HCT116 (cell line): ENCODE results near the gene FOXO6. TPM values are rescaled to one million over a fixed set of nuclear protein-coding genes. Genes with fewer than 3 reads are reported as not detected.

ENCODE experiments used
- ATAC-seq: fragments of 200-7000 bp; cut with Tn5 transposase; 2 replicates; pipeline ENCODE4 v1.9.1; 2020; ENCODE audit warnings: mild to moderate bottlenecking, moderate library complexity
- BruUV-seq: library from RNA; stranded (reverse); fragments of 400-500 nt; replicated peaks from 2 replicates; lab custom pipeline; 2021; lab: Mats Ljungman, UMichigan
- CTCF ChIA-PET: fragments of 300-600 bp; sonication (Branson Sonifier 250); formaldehyde crosslinking; loops from one replicate; lab custom pipeline; 2021; ENCODE audit warnings: antibody characterized with exemption; lab: Charles Lee
- POLR2A ChIA-PET: fragments of 300-600, 350-600 bp; sonication (Branson Sonifier 250); formaldehyde crosslinking; loops from one replicate; lab custom pipeline; 2021; ENCODE audit warnings: antibody characterized with exemption; lab: Charles Lee
- RAD21 ChIA-PET, 2 experiments: fragments of 300-600 bp; sonication (Branson Sonifier 250); formaldehyde crosslinking; loops; one replicate each; lab custom pipeline; 2023; ENCODE audit warnings: low total read pairs in 2 of 2; ENCODE audit not compliant: uncharacterized antibody in 2 of 2, unreplicated experiment in 2 of 2, low non-redundant PET in 1 of 2; lab: Charles Lee
- DNase-seq: peaks from one replicate; pipeline ENCODE4 v3.0.0-alpha.2; 2010; ENCODE audit warnings: low read depth, low spot score
- H2AFZ ChIP-seq: fragments of 200-600 bp; shearing (Covaris generic), sonication (generic); 2 replicates; pipeline ENCODE4 v1.6.1; 2017; ENCODE audit warnings: low read depth, mixed run types, mixed read lengths, antibody characterized with exemption, low read length; ENCODE audit not compliant: poor library complexity, severe bottlenecking
- H3K27ac ChIP-seq: 2 replicates; pipeline ENCODE4 v1.5.1; 2012; ENCODE audit warnings: low read depth, low read length
- H3K27me3 ChIP-seq: fragments of 200-600 bp; sonication (generic); 2 replicates; pipeline ENCODE4 v1.6.1; 2016; ENCODE audit warnings: mixed run types, low read length, mixed read lengths; ENCODE audit not compliant: insufficient read depth
- H3K36me3 ChIP-seq, 2 experiments: fragments of 200-500 bp in 1 of 2; fragments of 200-600 bp in 1 of 2; sonication (Bioruptor generic) in 1 of 2; sonication (generic) in 1 of 2; 2 replicates each; pipeline versions ENCODE4 v1.5.1 to v1.6.1; 2014 to 2016; ENCODE audit warnings: low read length in 2 of 2, inconsistent platforms in 1 of 2, mixed read lengths in 1 of 2, mixed run types in 1 of 2; ENCODE audit not compliant: insufficient read depth in 2 of 2, control insufficient read depth in 1 of 2
- H3K4me1 ChIP-seq, 2 experiments: fragments of 200-600 bp in 1 of 2; sonication (generic) in 1 of 2; 2 replicates each; pipeline versions ENCODE4 v1.5.1 to v1.6.1; 2012 to 2017; ENCODE audit warnings: low read length in 2 of 2, inconsistent platforms in 1 of 2, mild to moderate bottlenecking in 1 of 2, mixed read lengths in 1 of 2, mixed run types in 1 of 2, moderate library complexity in 1 of 2; ENCODE audit not compliant: insufficient read depth in 2 of 2, control insufficient read depth in 1 of 2
- H3K4me2 ChIP-seq: fragments of 200-600 bp; sonication (generic); 2 replicates; pipeline ENCODE4 v1.6.1; 2017; ENCODE audit warnings: mixed run types, low read length, mixed read lengths
- H3K4me3 ChIP-seq, 2 experiments: fragments of 200-600 bp in 1 of 2; sonication (generic) in 1 of 2; replicated peaks in 1 of 2; 2 replicates each; pipeline ENCODE4 v1.5.1; 2011 to 2016; ENCODE audit warnings: low read length in 2 of 2, control low read depth in 1 of 2, low read depth in 1 of 2, mild to moderate bottlenecking in 1 of 2, mixed read lengths in 1 of 2, mixed run types in 1 of 2
- H3K79me2 ChIP-seq: fragments of 200-600 bp; sonication (generic); 2 replicates; pipeline ENCODE4 v1.6.1; 2017; ENCODE audit warnings: mild to moderate bottlenecking, mixed run types, low read length, moderate library complexity, mixed read lengths; ENCODE audit not compliant: insufficient read depth
- H3K9ac ChIP-seq: fragments of 200-600 bp; sonication (generic); 2 replicates; pipeline ENCODE4 v1.6.1; 2016; ENCODE audit warnings: low read length, mixed read lengths
- H3K9me2 ChIP-seq: fragments of 200-600 bp; sonication (generic), shearing (Covaris generic); 2 replicates; pipeline ENCODE4 v1.6.1; 2017; ENCODE audit warnings: mixed run types, mild to moderate bottlenecking, moderate library complexity; ENCODE audit not compliant: insufficient read depth
- H3K9me3 ChIP-seq, 2 experiments: fragments of 200-500 bp in 1 of 2; fragments of 200-600 bp in 1 of 2; sonication (Bioruptor generic) in 1 of 2; sonication (generic) in 1 of 2; 2 replicates each; pipeline ENCODE4 v1.6.1; 2014 to 2017; ENCODE audit warnings: low read length in 2 of 2, mixed read lengths in 2 of 2, inconsistent platforms in 1 of 2, low read depth in 1 of 2, mild to moderate bottlenecking in 1 of 2, mixed run types in 1 of 2, moderate library complexity in 1 of 2; ENCODE audit not compliant: control insufficient read depth in 1 of 2, insufficient read depth in 1 of 2
- H4K20me1 ChIP-seq: fragments of 200-600 bp; sonication (generic), shearing (Covaris generic); 2 replicates; pipeline ENCODE4 v1.6.1; 2017; ENCODE audit warnings: mixed run types, mild to moderate bottlenecking, moderate library complexity; ENCODE audit not compliant: insufficient read depth
- CEBPB ChIP-seq: IDR thresholded peaks from 2 replicates; pipeline ENCODE4 v1.6.1; 2012; ENCODE audit warnings: low read depth
- ELF1 ChIP-seq: IDR thresholded peaks from 2 replicates; pipeline ENCODE4 v1.6.1; 2012; ENCODE audit warnings: low read depth, borderline replicate concordance
- EZH2phosphoT487 ChIP-seq: fragments of 200-600 bp; IDR thresholded peaks from 2 replicates; pipeline ENCODE4 v1.6.1; 2018; ENCODE audit warnings: antibody characterized with exemption, borderline replicate concordance
- FOSL1 ChIP-seq: IDR thresholded peaks from 2 replicates; pipeline ENCODE4 v1.6.1; 2012; ENCODE audit warnings: low read depth
- JUND ChIP-seq: IDR thresholded peaks from 2 replicates; pipeline ENCODE4 v1.6.1; 2012
- POLR2A ChIP-seq: IDR thresholded peaks from 2 replicates; pipeline ENCODE4 v1.7.0; 2011; ENCODE audit warnings: borderline replicate concordance; ENCODE audit not compliant: insufficient read depth, insufficient read length; ENCODE audit errors: extremely low read depth
- RAD21 ChIP-seq: IDR thresholded peaks from 2 replicates; pipeline ENCODE4 v1.6.1; 2012; ENCODE audit warnings: low read depth, mild to moderate bottlenecking
- SIN3A ChIP-seq: IDR thresholded peaks from 2 replicates; pipeline ENCODE4 v1.6.1; 2012; ENCODE audit warnings: low read depth
- SP1 ChIP-seq: IDR thresholded peaks from 2 replicates; pipeline ENCODE4 v1.6.1; 2012; ENCODE audit warnings: low read depth
- TCF7L2 ChIP-seq: IDR thresholded peaks from 2 replicates; pipeline ENCODE4 v1.7.0; 2011; ENCODE audit warnings: borderline replicate concordance, inconsistent platforms; ENCODE audit not compliant: insufficient read depth, insufficient read length; ENCODE audit errors: extremely low read depth
- YY1 ChIP-seq: IDR thresholded peaks from 2 replicates; pipeline ENCODE4 v1.6.1; 2011; ENCODE audit warnings: low read length, low read depth, moderate library complexity, mild to moderate bottlenecking; ENCODE audit not compliant: insufficient replicate concordance; ENCODE audit errors: extremely low read depth
- ZFX ChIP-seq: fragments of 450-650 bp; IDR thresholded peaks from 2 replicates; pipeline ENCODE4 v1.6.1; 2017
- intact Hi-C: fragments of 100-400 bp; cut with micrococcal nuclease; formaldehyde crosslinking; loops from 2 replicates; pipeline ENCODE4 v1.10.0; 2022
- total RNA-seq: library from RNA; stranded (reverse); gene quantifications from one replicate; pipeline ENCODE4 v1.2.1, GENCODE V29; 2021; ENCODE audit not compliant: unreplicated experiment
- TF ChIP-seq, protein P1 (sequence below): IDR thresholded peaks from 2 replicates; pipeline ENCODE4 v1.6.1; 2012
- TF ChIP-seq, protein P2 (sequence below): IDR thresholded peaks from 2 replicates; pipeline ENCODE4 v1.6.1; 2011; ENCODE audit warnings: mild to moderate bottlenecking, low read length, moderate library complexity; ENCODE audit not compliant: insufficient replicate concordance; ENCODE audit errors: extremely low read depth
- TF ChIP-seq, protein P3 (sequence below): IDR thresholded peaks from 2 replicates; pipeline ENCODE4 v1.6.1; 2012
- TF ChIP-seq, protein P4 (sequence below): IDR thresholded peaks from 2 replicates; pipeline ENCODE4 v1.6.1; 2012; ENCODE audit warnings: low read depth

FOXO6 gene
- total RNA-seq, 1 experiment from 2014 or later = 7.0 TPM

DNA sequence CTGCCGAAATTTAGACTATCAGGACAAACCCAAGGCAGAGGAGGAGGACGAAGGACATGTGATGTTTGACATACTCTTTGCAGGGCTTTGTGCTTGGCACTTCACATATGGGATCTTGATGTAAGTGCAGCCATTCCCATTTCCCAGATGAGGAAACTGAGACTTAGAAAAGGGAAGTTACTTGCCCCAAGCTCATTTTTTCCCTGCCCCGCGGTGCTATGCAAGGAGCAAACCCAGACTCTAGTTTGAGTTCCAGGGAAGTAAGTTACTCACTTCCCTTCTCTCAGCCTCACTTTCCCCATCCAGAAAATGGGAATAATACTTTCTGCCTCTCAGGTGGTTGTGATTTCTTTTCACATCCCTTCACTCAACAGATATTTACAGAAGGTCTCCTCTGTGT is 4.5 kb upstream of the FOXO6 start:
- CTCF ChIA-PET = interaction anchor here (1.0 kb wide), 1 partner anchor 62 kb away, joined by 3 read pairs; no protein-coding TSS in a partner anchor
- RAD21 ChIA-PET = no interaction called here
- intact Hi-C loops = no loop called here
- no peak for DNase-seq
- H3K9me3 ChIP-seq = no peaks in the 10 kb centered on the region
- H3K4me2 ChIP-seq = no peak overlapping the region
- H3K36me3 ChIP-seq = no peaks in the 10 kb centered on the region
- TF ChIP-seq, protein P1, sequence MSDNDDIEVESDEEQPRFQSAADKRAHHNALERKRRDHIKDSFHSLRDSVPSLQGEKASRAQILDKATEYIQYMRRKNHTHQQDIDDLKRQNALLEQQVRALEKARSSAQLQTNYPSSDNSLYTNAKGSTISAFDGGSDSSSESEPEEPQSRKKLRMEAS = no peak
- TF ChIP-seq, protein P2, sequence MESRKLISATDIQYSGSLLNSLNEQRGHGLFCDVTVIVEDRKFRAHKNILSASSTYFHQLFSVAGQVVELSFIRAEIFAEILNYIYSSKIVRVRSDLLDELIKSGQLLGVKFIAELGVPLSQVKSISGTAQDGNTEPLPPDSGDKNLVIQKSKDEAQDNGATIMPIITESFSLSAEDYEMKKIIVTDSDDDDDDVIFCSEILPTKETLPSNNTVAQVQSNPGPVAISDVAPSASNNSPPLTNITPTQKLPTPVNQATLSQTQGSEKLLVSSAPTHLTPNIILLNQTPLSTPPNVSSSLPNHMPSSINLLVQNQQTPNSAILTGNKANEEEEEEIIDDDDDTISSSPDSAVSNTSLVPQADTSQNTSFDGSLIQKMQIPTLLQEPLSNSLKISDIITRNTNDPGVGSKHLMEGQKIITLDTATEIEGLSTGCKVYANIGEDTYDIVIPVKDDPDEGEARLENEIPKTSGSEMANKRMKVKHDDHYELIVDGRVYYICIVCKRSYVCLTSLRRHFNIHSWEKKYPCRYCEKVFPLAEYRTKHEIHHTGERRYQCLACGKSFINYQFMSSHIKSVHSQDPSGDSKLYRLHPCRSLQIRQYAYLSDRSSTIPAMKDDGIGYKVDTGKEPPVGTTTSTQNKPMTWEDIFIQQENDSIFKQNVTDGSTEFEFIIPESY = no peak
- TF ChIP-seq FOSL1 = no peak
- TF ChIP-seq ELF1 = no peak
- TF ChIP-seq ZFX = no peak
- no peak for TF ChIP-seq TCF7L2
- TF ChIP-seq, protein P3, sequence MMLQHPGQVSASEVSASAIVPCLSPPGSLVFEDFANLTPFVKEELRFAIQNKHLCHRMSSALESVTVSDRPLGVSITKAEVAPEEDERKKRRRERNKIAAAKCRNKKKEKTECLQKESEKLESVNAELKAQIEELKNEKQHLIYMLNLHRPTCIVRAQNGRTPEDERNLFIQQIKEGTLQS = no peak
- no peak for TF ChIP-seq RAD21
- no peak for TF ChIP-seq YY1
- TF ChIP-seq, protein P4, sequence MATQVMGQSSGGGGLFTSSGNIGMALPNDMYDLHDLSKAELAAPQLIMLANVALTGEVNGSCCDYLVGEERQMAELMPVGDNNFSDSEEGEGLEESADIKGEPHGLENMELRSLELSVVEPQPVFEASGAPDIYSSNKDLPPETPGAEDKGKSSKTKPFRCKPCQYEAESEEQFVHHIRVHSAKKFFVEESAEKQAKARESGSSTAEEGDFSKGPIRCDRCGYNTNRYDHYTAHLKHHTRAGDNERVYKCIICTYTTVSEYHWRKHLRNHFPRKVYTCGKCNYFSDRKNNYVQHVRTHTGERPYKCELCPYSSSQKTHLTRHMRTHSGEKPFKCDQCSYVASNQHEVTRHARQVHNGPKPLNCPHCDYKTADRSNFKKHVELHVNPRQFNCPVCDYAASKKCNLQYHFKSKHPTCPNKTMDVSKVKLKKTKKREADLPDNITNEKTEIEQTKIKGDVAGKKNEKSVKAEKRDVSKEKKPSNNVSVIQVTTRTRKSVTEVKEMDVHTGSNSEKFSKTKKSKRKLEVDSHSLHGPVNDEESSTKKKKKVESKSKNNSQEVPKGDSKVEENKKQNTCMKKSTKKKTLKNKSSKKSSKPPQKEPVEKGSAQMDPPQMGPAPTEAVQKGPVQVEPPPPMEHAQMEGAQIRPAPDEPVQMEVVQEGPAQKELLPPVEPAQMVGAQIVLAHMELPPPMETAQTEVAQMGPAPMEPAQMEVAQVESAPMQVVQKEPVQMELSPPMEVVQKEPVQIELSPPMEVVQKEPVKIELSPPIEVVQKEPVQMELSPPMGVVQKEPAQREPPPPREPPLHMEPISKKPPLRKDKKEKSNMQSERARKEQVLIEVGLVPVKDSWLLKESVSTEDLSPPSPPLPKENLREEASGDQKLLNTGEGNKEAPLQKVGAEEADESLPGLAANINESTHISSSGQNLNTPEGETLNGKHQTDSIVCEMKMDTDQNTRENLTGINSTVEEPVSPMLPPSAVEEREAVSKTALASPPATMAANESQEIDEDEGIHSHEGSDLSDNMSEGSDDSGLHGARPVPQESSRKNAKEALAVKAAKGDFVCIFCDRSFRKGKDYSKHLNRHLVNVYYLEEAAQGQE = no peak
- TF ChIP-seq POLR2A = no peak
- no peak for TF ChIP-seq SIN3A
- TF ChIP-seq EZH2phosphoT487 = no peak
- TF ChIP-seq SP1 = no peak
- no peak for TF ChIP-seq CEBPB
- no peak for TF ChIP-seq JUND
- TF ChIP-seq, all 23 proteins: peak for 0
- H3K79me2 ChIP-seq = no peaks in the 10 kb centered on the region
- H3K4me1 ChIP-seq = peaks cover 24 to 37% of the 10 kb centered on the region in 2 experiments
- H3K9ac ChIP-seq = no peak overlapping the region
- no peaks in the 10 kb centered on the region for H3K9me2 ChIP-seq
- POLR2A ChIA-PET = interaction anchor here (1.3 kb wide), 1 partner anchor 15 kb away, joined by 4 read pairs; no protein-coding TSS in a partner anchor
- H3K27ac ChIP-seq = no peak overlapping the region
- H3K4me3 ChIP-seq = no peak overlapping the region
- no peak for ATAC-seq
- H2AFZ ChIP-seq = no peak overlapping the region
- H3K27me3 ChIP-seq = no peaks in the 10 kb centered on the region
- no peaks in the 10 kb centered on the region for H4K20me1 ChIP-seq
- no TSS peak for BruUV-seq
